DND-41 (cell line): ENCODE results near the gene OSCAR.

Source experiments
- ATAC-seq: fragments of 200-7000 bp; cut with Tn5 transposase; 3 replicates; pipeline ENCODE4 v1.9.1; 2021; ENCODE audit warnings: low read depth; ENCODE audit not compliant: insufficient read depth
- DNase-seq: peaks from one replicate; pipeline ENCODE4 v3.0.0-alpha.2; 2020
- H2AFZ ChIP-seq: 2 replicates; pipeline ENCODE4 v1.6.0; 2012; ENCODE audit warnings: low read depth, low read length
- H3K27ac ChIP-seq: 2 replicates; pipeline ENCODE4 v1.5.1; 2012; ENCODE audit warnings: low read length, inconsistent platforms
- H3K27me3 ChIP-seq: fragments of 200-600 bp; sonication (generic); 2 replicates; pipeline ENCODE4 v1.6.0; 2012; ENCODE audit warnings: low read length, mild to moderate bottlenecking, inconsistent platforms; ENCODE audit not compliant: insufficient read depth, poor library complexity
- H3K36me3 ChIP-seq: 2 replicates; pipeline ENCODE4 v1.5.1; 2012; ENCODE audit warnings: low read length, inconsistent platforms; ENCODE audit not compliant: insufficient read depth
- H3K4me1 ChIP-seq: 2 replicates; pipeline ENCODE4 v1.5.1; 2012; ENCODE audit warnings: mild to moderate bottlenecking, low read length; ENCODE audit not compliant: insufficient read depth
- H3K4me2 ChIP-seq: 2 replicates; pipeline ENCODE4 v1.6.0; 2012; ENCODE audit warnings: mild to moderate bottlenecking, moderate library complexity, low read length, inconsistent platforms; ENCODE audit not compliant: insufficient read depth
- H3K4me3 ChIP-seq, 2 experiments: fragments of 200-600 bp in 1 of 2; shearing (Covaris generic) in 1 of 2; 2 replicates each; pipeline ENCODE4 v1.5.1; 2012 to 2016; ENCODE audit warnings: inconsistent platforms in 2 of 2, low read length in 2 of 2, mild to moderate bottlenecking in 2 of 2, low read depth in 1 of 2, moderate library complexity in 1 of 2
- H3K79me2 ChIP-seq: 2 replicates; pipeline ENCODE4 v1.6.0; 2012; ENCODE audit warnings: low read length, inconsistent platforms; ENCODE audit not compliant: insufficient read depth
- H3K9ac ChIP-seq: 2 replicates; pipeline ENCODE4 v1.6.0; 2012; ENCODE audit warnings: low read depth, mild to moderate bottlenecking, inconsistent platforms, low read length, moderate library complexity
- H3K9me3 ChIP-seq: 2 replicates; pipeline ENCODE4 v1.5.1; 2012; ENCODE audit warnings: low read length, moderate library complexity, mild to moderate bottlenecking, inconsistent platforms; ENCODE audit not compliant: insufficient read depth, severe bottlenecking
- H4K20me1 ChIP-seq: 2 replicates; pipeline ENCODE4 v1.6.0; 2012; ENCODE audit warnings: low read length; ENCODE audit not compliant: insufficient read depth
- EZH2 ChIP-seq: IDR thresholded peaks from 3 replicates; pipeline ENCODE4 v1.6.1; 2012; ENCODE audit warnings: borderline replicate concordance, low read depth, mild to moderate bottlenecking, moderate library complexity, low read length, inconsistent platforms; ENCODE audit not compliant: severe bottlenecking
- TF ChIP-seq, protein P1 (sequence below): IDR thresholded peaks from 2 replicates; pipeline ENCODE4 v1.5.1; 2012; ENCODE audit warnings: borderline replicate concordance, low read length, moderate library complexity, mild to moderate bottlenecking; ENCODE audit not compliant: poor library complexity, severe bottlenecking; ENCODE audit errors: extremely low read depth

The OSCAR gene

DNA sequence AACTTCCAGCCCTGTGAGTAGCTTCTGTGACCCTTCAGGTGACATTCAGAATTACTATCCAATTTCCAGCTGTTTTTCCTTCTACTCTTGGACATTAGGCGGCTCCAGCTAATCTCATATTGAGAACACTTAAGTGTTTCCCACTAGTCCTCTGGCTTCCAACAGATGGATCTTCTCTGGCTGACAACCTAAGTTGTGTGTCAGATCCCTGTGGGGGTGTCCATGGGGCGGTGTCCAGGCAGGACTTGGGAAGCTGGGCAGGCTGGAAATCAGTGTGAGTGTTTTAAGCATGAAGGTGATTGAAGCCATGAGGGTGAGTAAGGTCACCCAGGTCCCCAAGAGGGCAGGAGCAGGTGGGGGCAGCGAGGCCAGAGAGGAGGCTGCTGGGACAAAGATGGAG is 47.1 kb upstream of the OSCAR start:
- no peak overlapping the region for H3K9ac ChIP-seq
- no peak overlapping the region for H3K27ac ChIP-seq
- H2AFZ ChIP-seq, result no peak overlapping the region
- peaks cover 98% of the 10 kb centered on the region for H3K36me3 ChIP-seq
- peaks cover 8% of the 10 kb centered on the region for H3K79me2 ChIP-seq
- ATAC-seq, result no peak
- H3K4me1 ChIP-seq, result no peaks in the 10 kb centered on the region
- H3K9me3 ChIP-seq, result no peaks in the 10 kb centered on the region
- no peaks in the 10 kb centered on the region for H3K27me3 ChIP-seq
- peaks cover 50% of the 10 kb centered on the region for H4K20me1 ChIP-seq
- no peak for TF ChIP-seq EZH2
- no peak for DNase-seq
- H3K4me3 ChIP-seq, result no peak overlapping the region
- H3K4me2 ChIP-seq, result no peak overlapping the region

DNA sequence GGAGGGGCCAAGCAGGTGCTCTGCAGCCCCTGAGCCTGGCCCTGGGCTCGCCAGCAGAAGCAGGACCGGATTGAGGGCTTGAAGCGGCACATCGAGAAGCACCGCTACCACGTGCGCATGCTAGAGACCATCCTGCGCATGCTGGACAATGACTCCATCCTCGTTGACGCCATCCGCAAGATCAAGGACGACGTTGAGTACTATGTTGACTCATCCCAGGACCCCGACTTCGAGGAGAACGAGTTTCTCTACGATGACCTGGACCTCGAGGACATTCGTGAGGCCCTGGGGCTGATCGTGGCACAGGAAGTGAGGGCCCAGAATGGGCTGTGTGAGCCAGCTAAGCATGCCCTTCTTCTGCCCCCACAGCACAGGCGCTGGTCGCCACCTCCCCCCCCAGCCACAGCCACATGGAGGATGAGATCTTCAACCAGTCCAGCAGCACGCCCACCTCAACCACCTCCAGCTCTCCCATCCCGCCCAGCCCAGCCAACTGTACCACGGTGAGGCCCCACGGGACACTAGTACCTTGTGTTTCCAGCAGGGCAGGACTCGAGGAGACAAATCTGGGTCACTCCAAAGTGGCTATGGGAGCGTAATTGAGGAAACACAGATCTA is 45.0 kb upstream of the OSCAR start:
- Histone ChIP-seq H3K9ac (no peak overlapping the region), H3K9me3 (no peaks in the 10 kb centered on the region), H2AFZ (no peak overlapping the region), H3K4me2 (no peak overlapping the region), H3K36me3 (peaks cover 100% of the 10 kb centered on the region), H4K20me1 (peaks cover 60% of the 10 kb centered on the region), H3K27ac (no peak overlapping the region), H3K79me2 (peaks cover 28% of the 10 kb centered on the region), H3K27me3 (no peaks in the 10 kb centered on the region), H3K4me1 (peaks cover 4% of the 10 kb centered on the region), H3K4me3 (no peak overlapping the region)
- TF ChIP-seq EZH2, result no peak
- TF ChIP-seq, protein P1, sequence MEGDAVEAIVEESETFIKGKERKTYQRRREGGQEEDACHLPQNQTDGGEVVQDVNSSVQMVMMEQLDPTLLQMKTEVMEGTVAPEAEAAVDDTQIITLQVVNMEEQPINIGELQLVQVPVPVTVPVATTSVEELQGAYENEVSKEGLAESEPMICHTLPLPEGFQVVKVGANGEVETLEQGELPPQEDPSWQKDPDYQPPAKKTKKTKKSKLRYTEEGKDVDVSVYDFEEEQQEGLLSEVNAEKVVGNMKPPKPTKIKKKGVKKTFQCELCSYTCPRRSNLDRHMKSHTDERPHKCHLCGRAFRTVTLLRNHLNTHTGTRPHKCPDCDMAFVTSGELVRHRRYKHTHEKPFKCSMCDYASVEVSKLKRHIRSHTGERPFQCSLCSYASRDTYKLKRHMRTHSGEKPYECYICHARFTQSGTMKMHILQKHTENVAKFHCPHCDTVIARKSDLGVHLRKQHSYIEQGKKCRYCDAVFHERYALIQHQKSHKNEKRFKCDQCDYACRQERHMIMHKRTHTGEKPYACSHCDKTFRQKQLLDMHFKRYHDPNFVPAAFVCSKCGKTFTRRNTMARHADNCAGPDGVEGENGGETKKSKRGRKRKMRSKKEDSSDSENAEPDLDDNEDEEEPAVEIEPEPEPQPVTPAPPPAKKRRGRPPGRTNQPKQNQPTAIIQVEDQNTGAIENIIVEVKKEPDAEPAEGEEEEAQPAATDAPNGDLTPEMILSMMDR, result no peak
- DNase-seq, result no peak
- ATAC-seq, result no peak

DNA sequence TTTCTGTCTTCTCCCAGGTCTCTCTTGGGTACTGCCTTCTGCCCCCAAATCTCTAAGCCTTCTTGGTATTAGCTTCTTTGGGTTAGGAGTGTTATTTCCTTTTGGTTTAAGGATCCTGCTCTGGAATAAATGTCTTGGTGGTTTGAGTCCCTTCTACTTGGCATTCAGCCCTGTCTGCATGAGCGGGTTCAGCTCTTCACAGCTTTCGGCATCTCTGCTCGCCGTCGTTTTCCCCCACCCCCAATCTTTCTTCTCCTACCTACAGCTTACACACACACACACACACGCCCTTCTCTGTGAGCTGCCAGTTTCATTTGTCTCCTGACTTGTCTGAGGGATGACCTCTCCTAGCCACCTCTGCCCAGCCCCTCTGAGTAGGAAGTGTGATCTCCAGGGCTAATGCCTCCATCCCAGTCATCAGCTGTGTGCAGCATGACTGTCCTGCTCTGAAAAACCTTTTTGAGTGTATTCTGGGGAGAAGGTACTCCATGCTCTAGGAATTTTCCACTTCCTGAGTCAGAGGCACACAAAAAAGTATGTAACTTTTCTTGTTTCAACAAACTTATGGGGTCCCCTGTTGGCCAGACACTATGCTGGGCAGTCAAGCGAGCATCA is 41.7 kb upstream of the OSCAR start:
- ATAC-seq (no peak), DNase-seq (no peak)
- H3K36me3 ChIP-seq, result peaks cover 89% of the 10 kb centered on the region
- no peak overlapping the region for H3K4me3 ChIP-seq
- peaks cover 59% of the 10 kb centered on the region for H3K79me2 ChIP-seq
- no peak for TF ChIP-seq EZH2
- TF ChIP-seq, protein P1, result no peak
- no peak overlapping the region for H3K27ac ChIP-seq
- no peak overlapping the region for H3K4me2 ChIP-seq
- no peaks in the 10 kb centered on the region for H3K9me3 ChIP-seq
- H2AFZ ChIP-seq, result no peak overlapping the region
- H3K9ac ChIP-seq, result no peak overlapping the region
- H3K27me3 ChIP-seq, result no peaks in the 10 kb centered on the region
- H4K20me1 ChIP-seq, result peaks cover 82% of the 10 kb centered on the region
- H3K4me1 ChIP-seq, result peaks cover 27% of the 10 kb centered on the region

DNA sequence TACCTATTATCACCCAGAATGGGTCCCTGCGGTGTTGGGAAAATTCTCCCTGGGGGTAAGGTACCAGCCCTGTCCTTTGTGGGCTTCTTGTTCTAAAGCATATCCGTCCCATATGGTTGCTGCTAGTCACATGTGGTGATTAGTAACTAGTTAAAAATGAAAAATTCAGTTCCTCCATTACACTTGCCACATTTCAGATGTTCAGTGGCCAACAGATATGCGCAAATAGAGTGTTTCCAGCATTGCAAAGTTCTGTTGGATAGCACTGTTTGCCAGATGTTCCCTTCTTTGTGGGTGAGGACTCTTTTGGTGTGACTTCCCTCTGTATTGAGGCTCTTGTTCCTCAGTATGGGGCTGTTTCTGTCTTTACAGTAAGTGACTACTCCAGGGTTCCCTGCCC is 40.8 kb upstream of the OSCAR start:
- ATAC-seq (no peak), DNase-seq (no peak)
- H2AFZ ChIP-seq, result no peak overlapping the region
- H3K9ac ChIP-seq, result no peak overlapping the region
- peaks cover 73% of the 10 kb centered on the region for H4K20me1 ChIP-seq
- H3K4me2 ChIP-seq, result 0 out of 2 replicates have a peak overlapping the region, but pooled peaks have one; percentile 82
- no peak overlapping the region for H3K27ac ChIP-seq
- H3K4me3 ChIP-seq, result no peak overlapping the region
- peaks cover 32% of the 10 kb centered on the region for H3K4me1 ChIP-seq
- H3K79me2 ChIP-seq, result peaks cover 59% of the 10 kb centered on the region
- TF ChIP-seq, protein P1, result no peak
- TF ChIP-seq EZH2, result no peak
- H3K36me3 ChIP-seq, result peaks cover 80% of the 10 kb centered on the region
- H3K27me3 ChIP-seq, result no peaks in the 10 kb centered on the region
- H3K9me3 ChIP-seq, result no peaks in the 10 kb centered on the region
